GM15510 (cell line): ENCODE results near the gene HSPB6.

Experiments used
- POLR2A ChIP-seq: IDR thresholded peaks from 3 replicates; pipeline ENCODE4 v1.6.1; 2011; ENCODE audit warnings: borderline replicate concordance; ENCODE audit not compliant: insufficient read length; ENCODE audit errors: extremely low read depth

HSPB6 gene

DNA sequence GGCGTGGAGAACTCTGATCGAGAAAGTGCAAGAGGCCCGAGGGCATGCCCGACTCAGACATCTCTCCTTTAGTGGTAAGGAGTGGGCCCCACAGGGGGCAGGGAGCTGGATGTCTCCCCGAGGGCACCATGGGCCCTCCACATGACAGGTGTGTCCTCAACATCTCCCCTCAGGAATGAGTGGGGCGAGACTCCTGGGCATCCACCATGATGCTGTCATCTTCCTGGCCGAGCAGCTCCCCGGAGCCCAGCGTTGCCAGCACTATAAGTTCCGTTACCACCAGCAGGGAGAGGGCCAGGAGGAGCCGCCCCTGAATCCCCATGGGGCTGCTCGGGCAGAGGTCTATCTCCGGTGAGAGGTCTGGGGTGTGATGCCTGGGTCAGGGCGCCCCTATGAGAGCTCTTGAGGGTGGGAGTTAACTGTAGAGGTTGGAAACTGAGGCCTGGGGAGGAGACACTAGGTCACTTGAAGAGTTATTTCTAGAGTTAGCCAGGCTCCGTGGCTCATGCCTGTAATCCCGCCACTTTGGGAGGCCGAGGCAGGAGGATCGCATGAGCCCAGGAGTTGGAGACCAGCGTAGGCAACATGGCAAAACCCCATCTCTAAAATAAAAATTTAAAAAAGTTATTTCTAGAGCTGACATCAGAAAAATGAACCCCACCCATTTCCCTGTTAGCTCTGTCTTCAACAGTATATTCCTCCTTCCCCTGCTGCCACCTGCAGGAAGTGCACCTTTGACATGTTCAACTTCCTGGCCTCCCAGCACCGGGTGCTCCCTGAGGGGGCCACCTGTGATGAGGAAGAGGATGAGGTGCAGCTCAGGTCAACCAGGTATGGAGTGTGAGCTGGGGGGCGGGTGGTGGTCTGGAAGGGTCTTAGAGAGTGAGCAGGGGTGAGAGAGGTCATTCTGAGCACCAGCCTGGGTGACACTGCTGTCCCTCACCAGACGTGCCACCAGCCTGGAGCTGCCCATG, 19.6 kb downstream of the HSPB6 start:
- TF ChIP-seq POLR2A = no peak

DNA sequence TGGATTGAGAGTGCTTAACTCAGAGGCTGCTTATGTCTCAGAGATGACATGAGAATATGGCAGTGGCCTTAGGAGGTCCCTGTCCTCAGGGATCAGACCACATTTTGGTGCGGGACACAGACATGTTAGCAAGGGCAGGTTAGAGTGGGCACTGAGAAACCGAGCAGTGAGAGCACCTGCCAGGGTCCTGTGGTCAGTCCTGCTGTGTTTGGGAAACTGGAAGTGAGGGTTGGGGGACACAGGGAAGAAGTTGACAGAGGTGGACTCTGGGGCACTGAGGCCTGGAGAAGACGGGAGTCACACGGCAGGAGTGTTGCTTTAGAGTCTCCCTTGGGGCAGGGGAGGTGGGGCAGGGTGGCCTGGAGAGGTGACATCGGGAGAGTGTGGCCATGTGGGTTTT, 21.9 kb downstream of the HSPB6 start:
- TF ChIP-seq POLR2A = no peak

DNA sequence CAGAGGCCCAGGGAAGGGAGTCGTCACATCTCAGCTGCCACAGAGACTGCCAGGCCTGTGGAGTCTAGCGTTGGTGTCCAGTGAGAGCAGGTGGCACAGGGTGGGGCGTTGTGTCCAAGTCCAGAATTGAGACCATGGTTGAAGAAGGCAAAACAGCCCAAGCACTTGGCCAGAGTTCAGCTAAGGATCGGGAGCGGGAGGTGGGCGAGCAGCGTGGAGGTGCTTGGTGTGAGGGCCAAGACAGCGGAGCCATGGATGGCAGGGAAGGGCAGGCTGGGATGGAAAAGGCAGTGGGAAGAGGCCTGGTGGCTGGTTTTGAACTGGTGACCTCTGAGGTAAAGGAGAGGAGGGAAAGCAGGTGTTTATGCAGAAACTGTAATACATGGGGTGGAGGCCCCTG, 22.6 kb downstream of the HSPB6 start:
- TF ChIP-seq POLR2A = no peak

GRCh38 chr19:35733180-35734125, 23.4 kb downstream of the HSPB6 start:
- TF ChIP-seq POLR2A = no peak

- no peak for TF ChIP-seq POLR2A
Observed at GRCh38 chr19:35732540-35733179, 24.2 kb downstream of the HSPB6 start.

- TF ChIP-seq POLR2A = no peak
Observed at GRCh38 chr19:35731779-35732405, 24.9 kb downstream of the HSPB6 start.

DNA sequence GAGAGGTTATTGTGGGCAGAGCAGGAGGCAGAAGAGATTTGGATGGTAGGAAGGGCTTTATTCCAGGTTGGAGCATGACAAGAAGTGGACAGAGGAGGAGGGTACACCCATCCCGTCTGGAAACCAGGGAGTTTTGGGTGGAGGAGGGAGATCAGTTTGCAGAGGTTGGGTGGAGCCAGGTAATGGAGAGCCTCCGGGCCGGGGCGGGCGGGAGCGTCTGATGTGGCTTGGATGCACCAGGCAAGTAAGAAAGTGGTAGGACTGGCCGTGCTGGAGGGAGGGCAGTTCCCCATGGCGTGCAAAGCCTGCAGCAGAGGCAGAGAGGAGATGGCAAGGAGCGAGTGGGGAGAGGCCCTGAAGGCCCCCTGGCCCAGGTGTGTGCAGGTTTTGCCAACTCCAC, 25.5 kb downstream of the HSPB6 start:
- TF ChIP-seq POLR2A = no peak

GRCh38 chr19:35730326-35730725, 26.5 kb downstream of the HSPB6 start:
- no peak for TF ChIP-seq POLR2A

GRCh38 chr19:35729763-35730162, 27.1 kb downstream of the HSPB6 start:
- TF ChIP-seq POLR2A = no peak

DNA sequence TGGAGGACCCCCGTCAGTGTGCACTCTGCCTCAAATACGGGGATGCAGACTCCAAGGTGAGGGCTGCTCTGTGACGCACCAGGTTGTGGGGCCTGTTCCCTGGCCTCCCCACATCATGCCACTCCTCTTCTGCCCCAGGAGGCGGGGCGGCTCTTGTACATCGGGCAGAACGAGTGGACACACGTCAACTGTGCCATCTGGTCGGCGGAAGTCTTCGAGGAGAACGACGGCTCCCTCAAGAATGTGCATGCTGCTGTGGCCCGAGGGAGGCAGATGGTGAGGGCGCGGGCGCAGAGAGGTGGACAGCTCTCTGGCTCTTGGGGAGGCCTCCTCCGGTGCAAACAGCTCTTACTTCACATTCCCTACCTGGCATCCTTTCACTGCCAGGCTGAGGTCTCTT, 27.8 kb downstream of the HSPB6 start:
- no peak for TF ChIP-seq POLR2A

DNA sequence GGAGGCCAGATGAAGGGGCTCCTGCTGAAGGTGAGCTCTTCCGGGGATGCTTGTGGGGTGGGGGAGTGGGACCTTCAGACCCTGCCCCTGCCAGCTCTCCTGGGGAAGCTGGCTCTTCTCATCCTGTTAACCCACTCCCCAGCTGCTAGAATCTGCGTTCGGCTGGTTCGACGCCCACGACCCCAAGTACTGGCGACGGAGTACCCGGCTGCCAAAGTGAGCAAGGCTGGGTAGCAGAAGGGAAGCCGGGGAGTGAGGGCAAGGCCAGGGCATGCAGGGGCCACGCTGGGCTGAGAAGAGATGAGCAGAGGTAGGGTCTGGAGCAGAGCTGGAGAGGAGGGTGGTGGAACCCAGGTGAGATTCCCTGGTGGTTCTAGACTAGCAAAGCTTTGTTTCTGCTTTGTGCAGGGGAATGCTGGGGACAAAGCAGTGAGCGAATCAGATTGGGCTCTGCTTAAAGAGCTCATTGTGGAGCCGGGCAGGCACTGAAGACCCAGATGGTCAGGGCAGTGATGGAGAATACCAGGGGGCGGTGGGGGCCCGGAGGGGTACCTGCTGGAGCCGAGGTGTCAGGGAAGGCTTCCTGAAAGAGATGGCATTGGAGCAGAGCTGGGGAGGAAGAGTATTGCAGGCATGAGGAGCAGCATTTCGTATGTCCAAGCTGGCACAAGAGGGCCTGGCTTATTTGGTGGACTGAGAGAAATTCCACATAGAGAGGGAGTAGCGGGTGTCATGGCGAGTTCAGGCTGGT, 28.7 kb downstream of the HSPB6 start:
- TF ChIP-seq POLR2A = no peak

DNA sequence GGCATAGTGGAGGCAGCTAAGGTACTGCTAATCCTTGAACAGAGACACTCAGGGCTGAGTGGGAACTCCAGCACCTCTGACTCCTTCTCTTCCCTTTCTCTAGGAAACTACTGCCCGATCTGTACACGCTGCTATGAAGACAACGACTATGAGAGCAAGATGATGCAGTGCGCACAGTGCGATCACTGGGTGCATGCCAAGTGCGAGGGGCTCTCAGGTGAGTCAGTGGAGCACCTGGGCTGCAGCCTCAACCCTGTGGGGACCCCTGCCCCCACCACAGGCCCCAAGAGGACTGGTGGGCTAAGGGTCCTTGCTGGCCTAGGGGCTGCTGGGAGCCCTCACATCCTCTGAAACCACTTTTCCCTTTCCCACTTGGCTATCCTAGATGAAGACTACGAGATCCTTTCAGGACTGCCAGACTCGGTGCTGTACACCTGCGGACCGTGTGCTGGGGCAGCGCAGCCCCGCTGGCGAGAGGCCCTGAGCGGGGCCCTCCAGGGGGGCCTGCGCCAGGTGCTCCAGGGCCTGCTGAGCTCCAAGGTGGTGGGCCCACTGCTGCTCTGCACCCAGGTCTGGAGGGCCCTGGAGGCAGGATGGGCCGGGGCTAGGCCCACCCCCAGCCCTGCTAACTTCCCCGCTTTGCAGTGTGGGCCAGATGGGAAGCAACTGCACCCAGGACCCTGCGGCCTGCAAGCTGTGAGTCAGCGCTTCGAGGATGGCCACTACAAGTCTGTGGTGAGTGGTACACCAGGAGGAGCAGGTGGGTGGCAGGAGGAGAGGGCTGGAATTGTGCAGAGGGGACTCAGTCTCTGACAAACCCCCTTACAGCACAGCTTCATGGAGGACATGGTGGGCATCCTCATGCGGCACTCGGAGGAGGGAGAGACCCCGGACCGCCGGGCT, 29.5 kb downstream of the HSPB6 start:
- no peak for TF ChIP-seq POLR2A

GRCh38 chr19:35725216-35725861, 31.5 kb downstream of the HSPB6 start:
- no peak for TF ChIP-seq POLR2A

DNA sequence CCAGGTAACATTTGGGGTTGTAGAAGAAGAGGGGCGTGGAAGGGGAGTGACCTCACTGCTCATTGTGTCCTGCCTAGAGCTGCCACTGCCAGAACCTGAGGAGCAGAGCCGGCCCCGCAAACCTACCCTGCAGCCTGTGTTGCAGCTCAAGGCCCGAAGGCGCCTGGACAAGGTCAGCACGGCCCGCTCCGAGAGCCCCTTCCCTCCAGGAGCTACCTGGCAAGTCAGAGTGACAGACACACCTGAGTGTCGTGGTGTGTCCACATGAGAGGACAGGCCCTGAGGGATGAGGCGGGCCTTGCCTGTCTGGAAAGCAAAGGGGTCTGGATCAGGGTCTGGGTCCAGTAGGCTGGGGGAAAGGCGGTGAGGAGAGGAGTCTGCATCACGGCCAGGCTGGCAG, 32.3 kb downstream of the HSPB6 start:
- TF ChIP-seq POLR2A = no peak
